GM12878 (cell line): ENCODE data around the gene SFXN5. TPM values are rescaled to one million over a fixed set of nuclear protein-coding genes. Genes with fewer than 3 reads are reported as not detected.

ENCODE experiments used
- ATAC-seq: fragments of 200-7000 bp; cut with Tn5 transposase; 3 replicates; pipeline ENCODE4 v1.9.1; 2020; ENCODE audit warnings: mild to moderate bottlenecking, moderate library complexity
- BruUV-seq: library from RNA; stranded (reverse); fragments of 400-500 nt; replicated peaks from 2 replicates; lab custom pipeline; 2021; lab: Mats Ljungman, UMichigan
- CTCF ChIA-PET: fragments of 300-600 bp; sonication (Branson Sonifier 250); formaldehyde crosslinking; extraction: SDS; loops from one replicate; lab custom pipeline; 2021; ENCODE audit warnings: inconsistent platforms; lab: Yijun Ruan, JAX
- POLR2A ChIA-PET: fragments of 350-600 bp; formaldehyde crosslinking; extraction: SDS; loops from one replicate; lab custom pipeline; 2021; ENCODE audit warnings: inconsistent platforms; lab: Charles Lee
- RAD21 ChIA-PET: fragments of 300-600 bp; sonication (Branson Sonifier 250); formaldehyde crosslinking; loops from one replicate; lab custom pipeline; 2023; ENCODE audit warnings: antibody characterized with exemption; ENCODE audit not compliant: unreplicated experiment; lab: Charles Lee
- SMC1A ChIA-PET: fragments of 300-600 bp; sonication (Branson Sonifier 250); formaldehyde crosslinking; loops from one replicate; lab custom pipeline; 2023; ENCODE audit not compliant: unreplicated experiment, uncharacterized antibody; lab: Charles Lee
- DNase-seq: peaks from one replicate; pipeline ENCODE4 v3.0.0-alpha.2; 2011; ENCODE audit warnings: low read depth, low spot score
- FAIRE-seq: peaks from 3 replicates; lab custom pipeline; 2011; peaks lifted over from hg19 to GRCh38; lab: Jason Lieb, UNC
- H2AFZ ChIP-seq: 2 replicates; pipeline ENCODE4 v1.6.0; 2011; ENCODE audit warnings: low read depth, low read length, control low read depth; ENCODE audit not compliant: control insufficient read depth
- H3K27ac ChIP-seq: 2 replicates; pipeline ENCODE4 v1.5.1; 2011; ENCODE audit warnings: control low read depth; ENCODE audit not compliant: control insufficient read depth, insufficient read depth
- H3K27me3 ChIP-seq, 2 experiments: replicated peaks in 1 of 2; 2 replicates each; pipeline versions ENCODE4 v1.6.0 to v1.6.1; 2011; ENCODE audit warnings: low read length in 1 of 2; ENCODE audit not compliant: control insufficient read depth in 2 of 2, insufficient read depth in 2 of 2
- H3K36me3 ChIP-seq, 2 experiments: 2 replicates each; pipeline ENCODE4 v1.5.1; 2011; ENCODE audit warnings: low read length in 1 of 2; ENCODE audit not compliant: control insufficient read depth in 2 of 2, insufficient read depth in 2 of 2
- H3K4me1 ChIP-seq: 2 replicates; pipeline ENCODE4 v1.6.1; 2011; ENCODE audit warnings: mild to moderate bottlenecking, low read length, moderate library complexity, mixed read lengths; ENCODE audit not compliant: control insufficient read depth, insufficient read depth
- H3K4me2 ChIP-seq: 2 replicates; pipeline ENCODE4 v1.6.0; 2011; ENCODE audit warnings: control low read depth; ENCODE audit not compliant: control insufficient read depth, insufficient read depth
- H3K4me3 ChIP-seq: fragments of 200-600 bp; sonication (generic); 2 replicates; pipeline ENCODE4 v1.5.1; 2016
- H3K79me2 ChIP-seq: 2 replicates; pipeline ENCODE4 v1.6.0; 2011; ENCODE audit warnings: low read length; ENCODE audit not compliant: control insufficient read depth, insufficient read depth
- H3K9ac ChIP-seq: 2 replicates; pipeline ENCODE4 v1.8.0; 2011; ENCODE audit warnings: low read length, control low read depth, mixed read lengths; ENCODE audit not compliant: control insufficient read depth, insufficient read depth
- H3K9me3 ChIP-seq: replicated peaks from 3 replicates; pipeline ENCODE4 v1.5.1; 2011; ENCODE audit warnings: mild to moderate bottlenecking, low read length; ENCODE audit not compliant: control insufficient read depth, insufficient read depth
- H4K20me1 ChIP-seq: 2 replicates; pipeline ENCODE4 v1.6.0; 2011; ENCODE audit not compliant: control insufficient read depth, insufficient read depth
- BCL11A ChIP-seq: IDR thresholded peaks from 2 replicates; pipeline ENCODE4 v1.6.1; 2011; ENCODE audit warnings: low read depth, low read length
- BHLHE40 ChIP-seq, 2 experiments: fragments of 450-650 bp in 1 of 2; IDR thresholded peaks; 2 replicates each; pipeline ENCODE4 v1.6.1; 2011 to 2017; ENCODE audit warnings: low read depth in 2 of 2, borderline replicate concordance in 1 of 2, improper control_type of control experiment in 1 of 2, low read length in 1 of 2, mild to moderate bottlenecking in 1 of 2
- CREB1 ChIP-seq: IDR thresholded peaks from 2 replicates; pipeline ENCODE4 v1.6.1; 2012; ENCODE audit warnings: low read depth, mild to moderate bottlenecking, inconsistent platforms
- ETV6 ChIP-seq, 2 experiments: fragments of 450-650 bp in 1 of 2; IDR thresholded peaks in 1 of 2; conservative IDR thresholded peaks in 1 of 2; 2 replicates each; pipeline ENCODE4 v1.6.1; 2014; ENCODE audit warnings: antibody characterized with exemption in 1 of 2, borderline replicate concordance in 1 of 2, low read depth in 1 of 2, mild to moderate bottlenecking in 1 of 2, moderate library complexity in 1 of 2
- EZH2 ChIP-seq: IDR thresholded peaks from 2 replicates; pipeline ENCODE4 v1.6.1; 2012; ENCODE audit warnings: low read depth, mild to moderate bottlenecking, control low read depth, inconsistent platforms, low read length, borderline replicate concordance; ENCODE audit not compliant: control insufficient read depth
- FOS ChIP-seq: IDR thresholded peaks from 3 replicates; pipeline ENCODE4 v1.6.1; 2011; ENCODE audit warnings: borderline replicate concordance; ENCODE audit not compliant: insufficient read length; ENCODE audit errors: extremely low read depth
- HDAC2 ChIP-seq: fragments of 200-600 bp; sonication (generic); IDR thresholded peaks from 2 replicates; pipeline ENCODE4 v1.6.1; 2017
- MEF2A ChIP-seq: IDR thresholded peaks from 2 replicates; pipeline ENCODE4 v1.6.1; 2011; ENCODE audit warnings: low read depth, mild to moderate bottlenecking, low read length, moderate library complexity; ENCODE audit not compliant: insufficient read depth
- MLLT1 ChIP-seq: fragments of 450-650 bp; IDR thresholded peaks from 2 replicates; pipeline ENCODE4 v1.6.1; 2016; ENCODE audit warnings: mild to moderate bottlenecking
- MTA2 ChIP-seq: fragments of 450-650 bp; IDR thresholded peaks from 2 replicates; pipeline ENCODE4 v1.6.1; 2016; ENCODE audit warnings: low read depth, mild to moderate bottlenecking, moderate library complexity
- MTA3 ChIP-seq: IDR thresholded peaks from 2 replicates; pipeline ENCODE4 v1.6.1; 2012; ENCODE audit warnings: low read length, inconsistent platforms, borderline replicate concordance
- MXI1 ChIP-seq: fragments of 150-350 bp; IDR thresholded peaks from 2 replicates; pipeline ENCODE4 v1.6.1; 2011; ENCODE audit warnings: low read depth, mild to moderate bottlenecking, inconsistent platforms, low read length, improper control_type of control experiment
- PKNOX1 ChIP-seq: fragments of 450-650 bp; IDR thresholded peaks from 2 replicates; pipeline ENCODE4 v1.6.1; 2016; ENCODE audit warnings: mild to moderate bottlenecking
- RAD51 ChIP-seq: fragments of 450-650 bp; IDR thresholded peaks from 2 replicates; pipeline ENCODE4 v1.6.1; 2016; ENCODE audit warnings: moderate library complexity, mild to moderate bottlenecking, inconsistent platforms
- SMAD1 ChIP-seq: fragments of 450-650 bp; IDR thresholded peaks from 2 replicates; pipeline ENCODE4 v1.6.1; 2018; ENCODE audit warnings: mild to moderate bottlenecking, low read depth; ENCODE audit not compliant: partially characterized antibody
- SRF ChIP-seq, 2 experiments: IDR thresholded peaks; 2 replicates each; pipeline ENCODE4 v1.6.1; 2011; ENCODE audit warnings: low read depth in 2 of 2, low read length in 2 of 2, mild to moderate bottlenecking in 1 of 2, moderate library complexity in 1 of 2
- SUPT20H ChIP-seq: IDR thresholded peaks from 2 replicates; pipeline ENCODE4 v1.6.1; 2011; ENCODE audit warnings: low read depth, mild to moderate bottlenecking, low read length, moderate library complexity, borderline replicate concordance; ENCODE audit not compliant: control insufficient read depth
- ZNF622 ChIP-seq: fragments of 450-650 bp; IDR thresholded peaks from 2 replicates; pipeline ENCODE4 v1.6.1; 2017; ENCODE audit warnings: mild to moderate bottlenecking, inconsistent platforms
- WGBS: methylation state at CpG from one replicate; pipeline ENCODE4 v1.1.6; 2016; ENCODE audit warnings: low lambda C conversion rate; ENCODE audit not compliant: insufficient replicate concordance, insufficient coverage; ENCODE audit errors: missing lambda C conversion rate; 5-methylcytosine and 5-hydroxymethylcytosine counted together
- in situ Hi-C: fragments of 300-500 bp; cut with MboI; formaldehyde crosslinking; loops from 9 replicates; pipeline ENCODE4 v1.14.3; 2018; ENCODE audit warnings: mixed read lengths
- intact Hi-C: fragments of 100-400 bp; cut with micrococcal nuclease; formaldehyde crosslinking; loops from one replicate; pipeline ENCODE4 v1.14.2; 2022; ENCODE audit not compliant: unreplicated experiment
- polyA plus RNA-seq, 11 experiments: library from polyadenylated mRNA; depleted of rRNA in 4 of 11; unstranded in 6 of 11; stranded (reverse) in 5 of 11; fragments of >200 nt; fragmentation: Nextera tagmentation in 4 of 11; fragmentation: Illumina TruSeq in 1 of 11; extraction: Ambion mirVana in 4 of 11; extraction: Trizol in 1 of 11; gene quantifications; 1 replicate in 1 of 11; 2 replicates in 10 of 11; pipeline versions ENCODE4 v1.2.1 to v1.2.3, GENCODE V29; 2011 to 2016; ENCODE audit warnings: inconsistent platforms in 2 of 11, missing spikeins in 2 of 11, low read depth in 1 of 11
- total RNA-seq, 4 experiments: library from RNA; depleted of rRNA in 3 of 4; stranded (reverse); fragments of >200 nt in 3 of 4; fragmentation: Illumina TruSeq in 1 of 4; extraction: Trizol in 1 of 4; gene quantifications; 2 replicates each; pipeline versions ENCODE4 v1.2.1 to v1.2.3, GENCODE V29; 2013 to 2021

The SFXN5 gene
- total and polyA plus RNA-seq, 10 of the 15 experiments (the other 5 are each of a cell fraction or from before 2014, with no cell fraction given) = 3.3 to 15.9 (median 11.2) TPM

- RAD21 ChIA-PET = no interaction called here
Observed at GRCh38 chr2:73031725-73032701, 39.5 kb downstream of the SFXN5 start.

More at GRCh38 chr2:73031725-73032701, 39.5 kb downstream of the SFXN5 start:
- no peak for ATAC-seq
- no peak overlapping the region for H3K9ac ChIP-seq
- no peaks in the 10 kb centered on the region for H4K20me1 ChIP-seq
- BruUV-seq = no TSS peak
- TF ChIP-seq MTA2 = no peak
- TF ChIP-seq CREB1 = no peak
- TF ChIP-seq SRF (IDR thresholded peaks at IDR 0.05; ENCODE audit: low read depth in 2 of 2, low read length in 2 of 2) = no peak
- no peak for TF ChIP-seq BCL11A
- no peak for TF ChIP-seq FOS
- no peak for TF ChIP-seq SUPT20H
- TF ChIP-seq MTA3 = no peak
- no peak for TF ChIP-seq BHLHE40 (IDR thresholded peaks at IDR 0.05; ENCODE audit: borderline replicate concordance in 1 of 2, low read depth in 2 of 2, low read length in 1 of 2)
- no peak for TF ChIP-seq MEF2A
- no peak for TF ChIP-seq RAD51
- no peak for TF ChIP-seq EZH2
- TF ChIP-seq PKNOX1 = no peak
- no peak for TF ChIP-seq ZNF622
- no peak for TF ChIP-seq HDAC2
- no peak for TF ChIP-seq MLLT1
- no peak for TF ChIP-seq MXI1
- no peak for TF ChIP-seq ETV6 (conservative IDR thresholded peaks at IDR 0.05 in 1 of 2, IDR thresholded peaks at IDR 0.05 in 1 of 2; ENCODE audit: borderline replicate concordance in 1 of 2, low read depth in 1 of 2)
- no peak for TF ChIP-seq SMAD1
- TF ChIP-seq, all 136 proteins: peak for 0
- in situ Hi-C loops (no loop called here), intact Hi-C loops (no loop called here)
- H3K79me2 ChIP-seq = no peaks in the 10 kb centered on the region
- H2AFZ ChIP-seq = no peak overlapping the region
- no peak overlapping the region for H3K27ac ChIP-seq
- ChIA-PET CTCF (interaction anchor here (1.4 kb wide), 1 partner anchor 139 kb away, joined by 4 read pairs; no protein-coding TSS in a partner anchor), POLR2A (interaction anchor here (0.5 kb wide), 1 partner anchor 13 kb away, joined by 3 read pairs; no protein-coding TSS in a partner anchor), SMC1A (no interaction called here)
- H3K4me2 ChIP-seq = no peak overlapping the region
- H3K4me1 ChIP-seq = no peaks in the 10 kb centered on the region
- H3K36me3 ChIP-seq = no peaks in the 10 kb centered on the region
- no peaks in the 10 kb centered on the region for H3K27me3 ChIP-seq
- no peak overlapping the region for H3K4me3 ChIP-seq
- 44% methylated on average over 9 of the region's 10 CpGs for WGBS
- no peak for DNase-seq
- no peaks in the 10 kb centered on the region for H3K9me3 ChIP-seq
- FAIRE-seq = no peak
